ENCODE measurements around the gene PGPEP1.

The PGPEP1 gene

DNA sequence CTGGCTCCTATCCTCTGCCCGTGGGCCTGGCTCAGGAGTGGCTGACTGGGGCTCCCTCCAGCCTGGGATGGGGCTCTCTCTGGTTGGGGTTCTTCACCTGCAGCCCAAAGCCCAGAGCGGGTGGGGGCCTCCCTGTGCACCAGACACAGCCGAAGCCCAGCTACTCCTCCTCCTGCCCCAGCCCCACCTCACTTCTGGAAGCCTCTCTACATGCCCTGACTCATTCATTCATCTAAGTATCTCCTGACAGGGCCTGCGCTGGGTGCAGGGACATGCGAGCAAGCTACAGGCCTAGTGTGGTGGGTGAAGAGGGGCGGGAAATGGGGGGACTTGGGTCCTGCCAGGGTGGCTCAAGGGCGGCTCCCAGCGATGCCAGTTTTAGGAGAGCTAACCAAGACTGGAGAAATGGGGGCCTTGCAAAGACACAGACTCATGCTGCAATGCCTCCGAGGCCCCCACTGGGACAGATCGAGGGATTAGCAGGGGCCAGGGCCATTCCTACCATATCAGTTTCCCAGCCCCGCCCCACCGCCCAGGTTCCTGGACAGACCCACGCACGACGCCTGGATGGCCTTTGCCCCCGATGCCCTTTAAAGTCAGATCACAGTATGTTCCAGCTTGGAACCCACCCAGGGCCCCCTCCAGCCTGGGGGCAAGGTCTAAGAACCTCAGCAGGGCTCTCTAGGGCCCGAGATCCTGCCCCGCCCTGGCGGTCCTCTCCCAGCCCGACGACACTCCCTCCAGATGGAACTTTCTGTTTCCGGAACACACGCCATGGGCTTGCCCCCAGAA lies 30.1 kb upstream of the PGPEP1 start:
- TF ChIP-seq HDGF (IDR thresholded peaks at IDR 0.05; ENCODE audit: borderline replicate concordance) (no peak), SUZ12 (IDR thresholded peaks at IDR 0.05) (no peak), FOXA1 (IDR thresholded peaks at IDR 0.05) (no peak), BHLHE40 (IDR thresholded peaks at IDR 0.05; ENCODE audit: borderline replicate concordance) (no peak), PKNOX1 (IDR thresholded peaks at IDR 0.05) (no peak), ELF4 (IDR thresholded peaks at IDR 0.05) (no peak), LEF1 (IDR thresholded peaks at IDR 0.05; ENCODE audit: borderline replicate concordance) (no peak), FOXK2 (IDR thresholded peaks at IDR 0.05) (no peak), ARNT (IDR thresholded peaks at IDR 0.05) (no peak), FOXM1 (IDR thresholded peaks at IDR 0.05; ENCODE audit: borderline replicate concordance) (no peak), TARDBP (IDR thresholded peaks at IDR 0.05) (no peak)
- DNase-seq (ENCODE audit: extremely low spot score): no peak
- CTCF ChIA-PET: interaction anchor here (0.5 kb wide), 1 partner anchor 31 kb away, joined by 3 read pairs; no protein-coding TSS in a partner anchor
- POLR2A ChIA-PET: interaction anchor here (2.7 to 21.8 kb wide), 2 partner anchors 12 to 32 kb away, joined by 9 to 491 read pairs; partner anchors contain the start of genes IQCN, JUND and LSM4

DNA sequence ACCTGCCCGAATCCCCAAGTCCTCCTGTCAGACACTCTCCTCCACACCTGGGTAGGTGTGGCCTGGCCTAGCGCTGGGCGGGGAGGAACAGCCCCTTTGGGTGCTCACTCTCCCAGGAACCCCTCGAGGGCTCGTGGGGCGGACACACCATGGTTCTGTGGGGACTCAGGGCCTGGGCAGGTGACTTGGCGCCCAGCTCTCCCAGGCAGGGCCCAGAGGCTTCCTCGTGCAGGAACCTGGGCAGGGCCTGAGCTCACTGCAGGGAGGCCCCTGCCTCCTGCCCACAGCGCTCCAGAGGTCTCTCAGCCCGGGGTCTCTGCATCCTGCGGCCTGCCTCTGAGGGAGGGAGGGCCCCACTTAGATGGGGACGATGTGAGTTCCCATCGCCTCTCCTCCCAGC lies 29.4 kb upstream of the PGPEP1 start:
- CTCF ChIA-PET: interaction anchor here (0.5 kb wide), 1 partner anchor 31 kb away, joined by 3 read pairs; no protein-coding TSS in a partner anchor
- no peak for DNase-seq (ENCODE audit: extremely low spot score)
- POLR2A ChIA-PET: interaction anchor here (2.7 to 21.8 kb wide), 2 partner anchors 11 to 33 kb away, joined by 9 to 491 read pairs; partner anchors contain the start of genes IQCN, JUND and LSM4
- no peak for TF ChIP-seq FOXK2 (IDR thresholded peaks at IDR 0.05)
- no peak for TF ChIP-seq BHLHE40 (IDR thresholded peaks at IDR 0.05; ENCODE audit: borderline replicate concordance)
- no peak for TF ChIP-seq SP1 (IDR thresholded peaks at IDR 0.05)
- TF ChIP-seq ARNT (IDR thresholded peaks at IDR 0.05): no peak
- TF ChIP-seq FOXM1 (IDR thresholded peaks at IDR 0.05; ENCODE audit: borderline replicate concordance): no peak
- TF ChIP-seq CTBP1 (IDR thresholded peaks at IDR 0.05; ENCODE audit: borderline replicate concordance): no peak
- no peak for TF ChIP-seq FOXA1 (IDR thresholded peaks at IDR 0.05)
- no peak for TF ChIP-seq HDGF (IDR thresholded peaks at IDR 0.05; ENCODE audit: borderline replicate concordance)
- TF ChIP-seq L3MBTL2 (conservative IDR thresholded peaks at IDR 0.05): no peak
- no peak for TF ChIP-seq LEF1 (IDR thresholded peaks at IDR 0.05; ENCODE audit: borderline replicate concordance)
- TF ChIP-seq SUZ12 (IDR thresholded peaks at IDR 0.05): no peak
- TF ChIP-seq TARDBP (IDR thresholded peaks at IDR 0.05): no peak
- TF ChIP-seq ELF4 (IDR thresholded peaks at IDR 0.05): no peak

- no peak for DNase-seq (ENCODE audit: extremely low spot score)
- ChIA-PET CTCF (no interaction called here), POLR2A (interaction anchor here (2.7 to 21.8 kb wide), 2 partner anchors 11 to 33 kb away, joined by 9 to 491 read pairs; partner anchors contain the start of genes IQCN, JUND and LSM4)
- no peak for TF ChIP-seq BHLHE40 (IDR thresholded peaks at IDR 0.05; ENCODE audit: borderline replicate concordance)
- no peak for TF ChIP-seq PKNOX1 (IDR thresholded peaks at IDR 0.05)
- TF ChIP-seq FOXK2 (IDR thresholded peaks at IDR 0.05): no peak
- TF ChIP-seq SUZ12 (IDR thresholded peaks at IDR 0.05): no peak
- no peak for TF ChIP-seq CTBP1 (IDR thresholded peaks at IDR 0.05; ENCODE audit: borderline replicate concordance)
- TF ChIP-seq FOXA1 (IDR thresholded peaks at IDR 0.05): no peak
- TF ChIP-seq TARDBP (IDR thresholded peaks at IDR 0.05): no peak
These were observed 28.8 kb upstream of the PGPEP1 start for GRCh38 chr19:18311502-18312091.

DNA sequence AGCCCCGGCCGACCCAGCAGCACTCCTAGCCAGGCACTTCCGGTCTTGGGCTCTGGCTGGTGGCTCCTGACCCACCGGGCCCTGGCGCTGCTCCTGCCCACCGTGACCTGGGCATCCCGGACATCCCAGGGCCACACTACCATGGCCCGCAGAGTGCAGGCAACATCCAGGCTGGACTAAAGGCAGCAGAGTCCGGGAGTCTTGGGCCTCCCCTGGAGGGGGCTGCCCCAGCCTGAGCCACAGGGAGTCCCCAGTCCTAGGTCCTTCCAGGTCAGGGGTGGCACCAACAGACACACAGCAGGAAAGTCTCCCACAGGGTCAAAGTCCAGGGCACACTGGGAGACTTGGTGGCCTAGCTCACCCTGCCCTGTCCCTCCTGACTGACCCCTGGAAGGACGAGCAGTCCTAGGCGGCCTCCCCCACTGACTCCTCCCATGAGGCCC lies 28.3 kb upstream of the PGPEP1 start:
- DNase-seq (ENCODE audit: extremely low spot score): no peak
- ChIA-PET POLR2A (interaction anchor here (2.7 to 21.8 kb wide), 2 partner anchors 10 to 34 kb away, joined by 9 to 491 read pairs; partner anchors contain the start of genes IQCN, JUND and LSM4), CTCF (no interaction called here)
- TF ChIP-seq SUZ12 (IDR thresholded peaks at IDR 0.05): no peak
- TF ChIP-seq ELF4 (IDR thresholded peaks at IDR 0.05): no peak
- no peak for TF ChIP-seq NFRKB (IDR thresholded peaks at IDR 0.05)
- no peak for TF ChIP-seq FOXK2 (IDR thresholded peaks at IDR 0.05)
- no peak for TF ChIP-seq FOXM1 (IDR thresholded peaks at IDR 0.05; ENCODE audit: borderline replicate concordance)
- no peak for TF ChIP-seq FOXA1 (IDR thresholded peaks at IDR 0.05)
- TF ChIP-seq SP1 (IDR thresholded peaks at IDR 0.05): no peak
- TF ChIP-seq TARDBP (IDR thresholded peaks at IDR 0.05): no peak
- no peak for TF ChIP-seq L3MBTL2 (conservative IDR thresholded peaks at IDR 0.05)
- no peak for TF ChIP-seq BHLHE40 (IDR thresholded peaks at IDR 0.05; ENCODE audit: borderline replicate concordance)
- TF ChIP-seq CTBP1 (IDR thresholded peaks at IDR 0.05; ENCODE audit: borderline replicate concordance): no peak
- TF ChIP-seq ZNF384 (IDR thresholded peaks at IDR 0.05): no peak
- TF ChIP-seq LEF1 (IDR thresholded peaks at IDR 0.05; ENCODE audit: borderline replicate concordance): no peak
- no peak for TF ChIP-seq HDGF (IDR thresholded peaks at IDR 0.05; ENCODE audit: borderline replicate concordance)
- TF ChIP-seq ARNT (IDR thresholded peaks at IDR 0.05): no peak
- no peak for TF ChIP-seq PKNOX1 (IDR thresholded peaks at IDR 0.05)

DNA sequence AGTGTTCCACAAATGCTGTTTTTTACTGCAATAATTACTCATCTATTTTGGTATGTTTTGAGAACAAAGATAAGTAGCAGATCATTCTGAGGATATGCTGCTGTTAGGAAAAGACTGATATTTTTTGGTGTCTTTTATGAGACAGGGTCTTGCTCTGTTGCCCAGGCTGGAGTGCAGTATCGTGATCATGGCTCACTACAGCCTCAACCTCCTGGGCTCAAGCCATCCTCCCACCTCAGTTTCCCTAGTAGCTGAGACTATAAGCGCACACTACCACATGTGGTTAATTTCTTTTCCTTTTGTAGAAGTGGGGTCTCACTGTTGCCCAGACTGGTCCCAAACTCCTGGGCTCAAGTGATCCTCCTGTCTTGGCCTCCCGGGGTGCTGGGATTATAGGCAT lies 27.0 kb upstream of the PGPEP1 start:
- CTCF ChIA-PET: no interaction called here
- no peak for DNase-seq (ENCODE audit: extremely low spot score)
- TF ChIP-seq PKNOX1 (IDR thresholded peaks at IDR 0.05): no peak
- no peak for TF ChIP-seq NFRKB (IDR thresholded peaks at IDR 0.05)
- no peak for TF ChIP-seq BHLHE40 (IDR thresholded peaks at IDR 0.05; ENCODE audit: borderline replicate concordance)
- TF ChIP-seq SP1 (IDR thresholded peaks at IDR 0.05): no peak
- no peak for TF ChIP-seq FOXA1 (IDR thresholded peaks at IDR 0.05)
- no peak for TF ChIP-seq ELF4 (IDR thresholded peaks at IDR 0.05)
- TF ChIP-seq ZNF384 (IDR thresholded peaks at IDR 0.05): no peak
- TF ChIP-seq TARDBP (IDR thresholded peaks at IDR 0.05): no peak
- no peak for TF ChIP-seq LEF1 (IDR thresholded peaks at IDR 0.05; ENCODE audit: borderline replicate concordance)
- TF ChIP-seq FOXK2 (IDR thresholded peaks at IDR 0.05): no peak
- no peak for TF ChIP-seq SUZ12 (IDR thresholded peaks at IDR 0.05)
- no peak for TF ChIP-seq CTBP1 (IDR thresholded peaks at IDR 0.05; ENCODE audit: borderline replicate concordance)
- no peak for TF ChIP-seq ARNT (IDR thresholded peaks at IDR 0.05)
- TF ChIP-seq L3MBTL2 (conservative IDR thresholded peaks at IDR 0.05): no peak
- no peak for TF ChIP-seq HDGF (IDR thresholded peaks at IDR 0.05; ENCODE audit: borderline replicate concordance)
- POLR2A ChIA-PET: interaction anchor here (0.7 to 21.8 kb wide), 2 partner anchors 8 to 35 kb away, joined by 3 to 491 read pairs; partner anchors contain the start of genes IQCN and JUND

Measured in HEK293T (cell line).